Breast epithelium (tissue), 3 donors: Measurements from ENCODE around the gene ATP10B.

Source experiments
- POLR2A ChIP-seq: fragments of 450-650 bp; IDR thresholded peaks from one replicate; pipeline ENCODE4 v1.6.1; 2016; ENCODE audit warnings: antibody characterized with exemption, mild to moderate bottlenecking, moderate library complexity
- POLR2AphosphoS5 ChIP-seq, 3 donors: sonication (generic); formaldehyde crosslinking; IDR thresholded peaks; one replicate each; pipeline ENCODE4 v1.6.1; 2017; ENCODE audit warnings: antibody characterized with exemption in 3 of 3
- TF ChIP-seq, protein P1 (sequence below), 3 donors: fragments of 450-650 bp; IDR thresholded peaks; one replicate each; pipeline ENCODE4 v1.5.1; 2016 to 2017; ENCODE audit warnings: antibody characterized with exemption in 3 of 3, mild to moderate bottlenecking in 3 of 3, moderate library complexity in 3 of 3

DNA sequence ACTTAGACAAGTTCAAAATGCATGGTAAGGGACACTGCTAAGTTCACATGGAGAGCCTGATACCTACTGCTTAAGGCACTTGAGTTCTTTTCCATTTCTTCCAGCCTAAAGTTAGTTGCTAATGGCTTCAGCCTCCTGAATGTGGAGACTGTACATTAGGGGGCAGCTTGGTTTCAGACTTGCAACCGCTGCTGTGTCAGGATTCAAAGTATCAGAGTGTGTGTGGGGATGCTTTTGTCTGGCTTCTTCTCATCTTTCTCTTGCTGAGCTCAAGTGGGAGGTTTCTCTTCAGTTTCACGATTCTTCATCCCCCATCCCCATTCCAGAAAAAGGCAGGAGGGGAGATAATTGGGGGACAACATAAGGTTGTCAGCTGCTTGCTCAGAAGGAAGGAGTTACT lies 49.4 kb downstream of the ATP10B start:
- TF ChIP-seq POLR2A: no peak
- TF ChIP-seq, protein P1, sequence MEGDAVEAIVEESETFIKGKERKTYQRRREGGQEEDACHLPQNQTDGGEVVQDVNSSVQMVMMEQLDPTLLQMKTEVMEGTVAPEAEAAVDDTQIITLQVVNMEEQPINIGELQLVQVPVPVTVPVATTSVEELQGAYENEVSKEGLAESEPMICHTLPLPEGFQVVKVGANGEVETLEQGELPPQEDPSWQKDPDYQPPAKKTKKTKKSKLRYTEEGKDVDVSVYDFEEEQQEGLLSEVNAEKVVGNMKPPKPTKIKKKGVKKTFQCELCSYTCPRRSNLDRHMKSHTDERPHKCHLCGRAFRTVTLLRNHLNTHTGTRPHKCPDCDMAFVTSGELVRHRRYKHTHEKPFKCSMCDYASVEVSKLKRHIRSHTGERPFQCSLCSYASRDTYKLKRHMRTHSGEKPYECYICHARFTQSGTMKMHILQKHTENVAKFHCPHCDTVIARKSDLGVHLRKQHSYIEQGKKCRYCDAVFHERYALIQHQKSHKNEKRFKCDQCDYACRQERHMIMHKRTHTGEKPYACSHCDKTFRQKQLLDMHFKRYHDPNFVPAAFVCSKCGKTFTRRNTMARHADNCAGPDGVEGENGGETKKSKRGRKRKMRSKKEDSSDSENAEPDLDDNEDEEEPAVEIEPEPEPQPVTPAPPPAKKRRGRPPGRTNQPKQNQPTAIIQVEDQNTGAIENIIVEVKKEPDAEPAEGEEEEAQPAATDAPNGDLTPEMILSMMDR (IDR thresholded peaks at IDR 0.05): no peak
- TF ChIP-seq POLR2AphosphoS5 (IDR thresholded peaks at IDR 0.05): no peak
